GM19468 (cell line): ENCODE results near the gene PROSER3.
"Not testable (repeated sequence)": the region's sequence is repeated elsewhere in the genome, so short reads cannot be mapped to it uniquely, and the experiment has no call there.

Experiments used
- ATAC-seq: cut with Tn5 transposase; IDR thresholded peaks from one replicate; pipeline ENCODE4 v1.9.1; 2021; ENCODE audit warnings: mild to moderate bottlenecking, moderate library complexity, moderate number of reproducible peaks; ENCODE audit not compliant: unreplicated experiment; ENCODE audit errors: extremely low read depth

The PROSER3 gene

DNA sequence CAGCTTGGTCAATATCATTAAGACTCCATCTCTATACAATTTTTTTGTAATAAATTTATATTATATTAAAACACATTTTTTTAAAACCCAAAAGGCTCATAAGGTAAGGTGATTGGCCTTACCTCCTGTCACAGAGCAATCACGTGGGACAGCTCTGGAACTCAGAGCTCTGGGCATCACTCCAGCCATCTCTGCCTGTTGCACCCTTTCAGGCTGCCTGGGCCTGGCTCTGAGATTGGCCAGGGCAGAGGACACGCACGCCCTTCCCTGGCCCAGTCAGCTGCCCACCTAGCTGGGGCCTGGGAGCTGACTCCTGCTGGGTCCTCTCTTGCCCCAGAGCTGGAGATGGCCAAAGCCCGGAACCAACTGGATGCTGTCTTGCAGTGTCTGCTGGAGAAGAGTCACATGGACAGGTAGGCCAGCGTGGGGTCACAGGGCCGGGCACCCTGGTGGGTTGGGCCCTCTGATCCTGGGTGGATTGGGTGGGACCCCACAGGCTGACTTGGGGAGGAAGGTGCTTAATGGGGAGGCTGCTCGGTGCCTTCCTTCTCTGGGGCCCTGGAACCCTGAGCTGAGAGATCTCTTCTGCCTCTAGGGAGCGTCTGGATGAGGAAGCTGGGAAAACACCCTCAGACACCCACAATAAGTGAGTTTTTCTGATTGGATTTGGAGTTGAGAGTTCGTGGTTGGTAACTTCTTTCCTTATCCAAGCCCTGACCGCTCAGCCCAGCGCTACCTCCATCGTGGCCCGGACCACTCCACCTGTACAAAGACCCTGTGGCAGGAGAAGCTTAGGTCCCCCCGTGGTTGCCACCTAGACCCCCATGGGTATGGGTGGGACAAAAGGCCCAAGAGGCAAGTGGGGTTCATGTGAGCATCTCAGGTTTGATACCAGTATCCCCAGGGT is 5.9 kb upstream of the PROSER3 start:
- no peak for ATAC-seq

DNA sequence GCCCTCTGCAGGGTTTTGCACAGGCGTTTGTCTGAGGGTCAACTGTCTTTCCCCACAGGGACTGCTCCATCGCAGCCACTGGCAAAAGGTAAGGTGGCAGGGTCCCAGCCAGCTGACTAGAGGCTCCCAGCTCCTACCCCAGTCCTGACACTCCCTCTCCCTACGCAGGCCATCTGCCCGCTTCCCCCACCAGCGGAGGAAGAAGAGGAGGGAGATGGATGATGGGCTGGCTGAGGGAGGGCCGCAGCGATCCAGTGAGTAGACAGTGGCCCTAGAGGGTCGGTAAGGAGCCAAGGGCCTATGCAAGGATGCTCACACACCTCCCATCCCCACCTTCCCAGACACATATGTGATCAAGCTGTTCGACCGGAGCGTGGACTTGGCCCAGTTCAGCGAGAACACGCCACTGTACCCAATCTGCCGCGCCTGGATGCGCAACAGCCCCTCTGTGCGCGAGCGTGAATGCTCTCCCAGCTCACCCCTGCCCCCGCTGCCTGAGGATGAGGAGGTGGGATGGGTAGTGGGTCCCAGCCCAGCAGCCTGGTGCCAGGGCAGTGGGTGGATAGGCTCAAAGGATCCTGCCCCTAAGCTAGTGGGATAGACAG is 5.1 kb upstream of the PROSER3 start:
- ATAC-seq, result no peak

DNA sequence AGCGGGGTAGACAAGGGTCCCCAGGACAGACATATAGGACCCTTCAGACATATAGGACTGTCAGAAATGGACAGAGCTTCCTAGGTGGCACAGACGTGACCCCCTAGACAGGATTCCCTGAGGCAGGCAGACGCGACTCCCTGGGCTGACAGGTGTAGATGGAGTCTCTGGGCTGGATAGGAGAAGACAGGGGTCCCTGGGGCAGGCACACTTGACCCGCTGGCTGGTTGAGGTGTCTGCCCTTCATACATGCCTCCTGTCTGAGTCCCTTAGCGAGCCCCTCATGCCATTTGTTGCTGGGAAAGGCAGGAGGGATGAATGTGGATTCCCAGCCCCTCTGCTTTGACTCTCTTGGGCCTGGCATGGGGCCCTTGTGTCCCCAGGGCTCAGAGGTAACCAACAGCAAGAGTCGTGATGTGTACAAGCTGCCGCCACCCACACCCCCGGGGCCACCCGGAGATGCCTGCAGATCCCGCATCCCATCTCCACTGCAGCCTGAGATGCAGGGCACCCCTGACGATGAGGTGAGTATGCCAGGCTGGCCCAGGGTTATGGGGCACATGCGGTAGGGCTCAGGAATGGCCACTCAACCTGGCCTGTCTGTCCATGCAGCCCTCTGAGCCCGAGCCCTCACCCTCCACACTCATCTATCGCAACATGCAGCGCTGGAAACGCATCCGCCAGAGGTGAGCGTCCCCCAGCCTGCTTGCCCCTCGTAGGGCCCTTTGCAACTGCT is 4.2 kb upstream of the PROSER3 start:
- no peak for ATAC-seq

DNA sequence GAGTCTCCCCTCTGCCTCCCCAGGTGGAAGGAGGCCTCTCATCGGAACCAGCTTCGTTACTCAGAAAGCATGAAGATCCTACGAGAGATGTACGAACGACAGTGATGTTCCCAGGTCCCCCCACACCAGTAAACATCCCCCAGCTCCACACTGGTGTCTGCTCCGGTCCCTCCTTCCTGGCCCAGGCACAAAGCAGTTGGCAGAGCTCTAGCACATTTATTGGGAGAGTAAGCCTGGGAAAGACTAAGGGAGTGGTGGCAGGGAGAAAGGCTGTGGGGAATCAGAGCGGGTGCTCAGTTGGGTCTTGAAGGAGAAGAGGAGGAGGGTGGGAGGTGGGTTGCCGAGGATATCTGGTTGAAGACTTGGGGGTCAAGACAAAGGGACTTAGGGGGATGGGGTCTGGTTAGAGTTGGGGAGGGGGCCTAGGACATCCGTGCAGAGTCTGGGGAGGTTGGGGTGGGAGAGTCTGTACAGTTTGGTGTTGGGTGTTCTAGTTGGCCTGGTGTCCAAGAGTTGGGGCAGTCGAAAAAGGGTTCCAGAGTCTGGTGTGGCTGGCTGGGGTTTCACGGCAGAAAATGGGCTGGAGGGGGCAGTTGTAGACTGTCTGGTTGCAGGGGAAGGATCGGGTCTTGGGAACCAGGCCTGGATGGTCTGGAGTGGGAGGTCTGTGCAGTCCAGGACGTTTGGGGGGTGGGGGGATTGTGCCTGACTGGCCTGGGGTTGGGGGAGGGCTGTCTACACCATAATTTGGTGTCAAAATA is 3.4 kb upstream of the PROSER3 start:
- ATAC-seq, result no peak

DNA sequence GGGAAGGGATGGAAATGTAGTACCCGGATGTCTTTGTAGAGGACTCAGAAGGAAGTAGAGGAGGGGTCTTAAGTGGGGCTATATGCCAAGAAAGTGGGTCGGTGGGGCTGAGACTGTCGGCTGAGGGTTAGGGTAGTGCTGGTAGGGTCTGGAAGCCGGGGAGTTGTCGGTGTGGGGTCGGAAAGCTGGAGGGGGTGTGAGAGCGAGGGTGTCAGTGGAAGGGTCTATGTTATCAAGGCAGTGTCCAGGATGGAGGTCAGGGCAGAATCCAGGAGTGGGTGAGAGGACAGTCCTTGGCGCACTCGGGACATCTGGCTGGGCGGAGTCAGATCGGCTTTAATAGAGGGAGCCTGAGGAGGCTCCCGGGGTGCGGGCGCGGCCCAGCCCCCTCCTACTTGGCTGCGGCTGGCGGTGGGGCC is 2.8 kb upstream of the PROSER3 start:
- ATAC-seq, result no peak

DNA sequence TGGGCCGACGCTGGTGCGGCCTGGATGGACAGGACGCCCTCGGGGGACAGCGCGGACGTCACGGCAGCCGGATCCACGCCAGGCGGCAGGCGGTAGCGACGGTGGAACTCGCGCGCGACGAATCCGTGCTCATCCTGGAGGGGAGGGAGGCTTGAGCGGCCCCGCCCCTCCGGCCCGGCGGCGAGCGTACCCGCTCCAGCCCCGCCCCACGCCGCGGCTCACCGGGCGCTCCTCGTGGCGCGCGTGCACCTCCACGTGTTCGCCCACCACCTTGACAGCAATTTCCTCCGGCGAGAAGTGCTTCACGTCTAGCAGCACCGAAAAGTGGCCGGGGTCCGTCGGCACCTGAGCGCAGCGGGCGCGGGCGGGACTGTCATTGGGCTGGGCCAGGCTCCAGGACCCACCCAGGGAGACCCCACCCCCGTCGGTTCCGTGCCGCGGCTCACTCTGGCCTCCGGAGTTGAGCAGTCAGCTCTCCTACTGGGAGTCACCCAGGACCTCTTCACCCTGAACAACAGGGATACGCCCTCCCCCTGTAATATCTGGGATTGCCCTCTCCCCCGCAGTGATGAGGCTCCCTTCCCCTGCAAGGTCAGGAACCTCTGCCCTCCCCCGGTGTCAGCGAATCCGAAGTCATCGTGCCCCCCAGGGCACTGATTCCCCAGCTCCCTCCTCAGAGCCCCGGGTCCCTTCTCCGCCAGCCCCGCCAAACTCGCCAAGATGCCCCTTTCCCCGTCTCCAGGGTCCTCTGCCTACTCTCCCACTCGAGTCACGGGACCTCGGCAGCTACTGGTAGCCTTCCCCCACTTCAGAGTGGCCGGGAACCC is 2.2 kb upstream of the PROSER3 start:
- ATAC-seq, result no peak

DNA sequence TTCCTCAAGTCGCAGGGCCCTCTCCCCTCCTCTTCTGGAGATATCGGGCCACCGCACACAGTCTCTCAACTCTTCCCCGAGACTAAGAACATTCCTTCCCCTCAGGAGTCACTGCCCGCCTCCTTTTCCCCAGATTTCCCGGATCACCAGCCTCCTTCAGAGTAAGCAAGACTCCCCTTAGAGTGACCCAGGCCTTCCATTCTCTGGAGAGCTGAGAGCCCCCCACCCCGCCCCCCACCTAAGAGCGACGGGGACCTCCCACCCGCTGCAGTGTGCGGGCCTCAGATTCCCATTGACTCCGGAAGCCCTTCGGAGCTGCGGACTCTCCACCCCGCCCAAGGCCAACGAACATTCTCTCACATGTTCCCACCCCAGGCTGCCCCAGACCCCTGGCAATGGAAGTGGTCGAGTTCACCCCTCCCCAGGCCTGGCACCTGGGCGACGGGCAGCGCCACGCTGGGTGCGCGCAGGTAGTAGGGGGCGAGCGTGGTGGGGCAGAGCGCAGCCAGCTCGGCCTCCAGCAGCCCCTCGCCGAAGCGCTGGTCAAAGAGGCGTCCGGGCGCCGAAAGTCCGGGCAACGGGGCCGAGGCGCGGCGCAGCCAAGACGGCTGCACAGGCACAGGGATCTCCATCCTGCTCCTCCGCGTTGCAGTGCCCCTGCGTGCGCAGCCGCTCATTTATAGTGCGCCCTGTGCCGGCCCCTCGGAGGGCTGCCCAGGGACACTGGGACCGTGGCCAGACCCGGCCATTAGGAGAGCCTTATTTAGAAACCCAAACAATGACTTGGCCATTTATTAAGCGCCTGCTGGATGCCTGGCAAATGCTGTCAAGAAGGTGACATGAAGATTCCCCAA is 1.4 kb upstream of the PROSER3 start, which contains the start of gene HSPB6:
HSPB6 (minus strand) TSS at position 653 of the 854 bp plus-strand sequence; CDS start at position 632, 21 bp downstream.
- ATAC-seq, result no peak

DNA sequence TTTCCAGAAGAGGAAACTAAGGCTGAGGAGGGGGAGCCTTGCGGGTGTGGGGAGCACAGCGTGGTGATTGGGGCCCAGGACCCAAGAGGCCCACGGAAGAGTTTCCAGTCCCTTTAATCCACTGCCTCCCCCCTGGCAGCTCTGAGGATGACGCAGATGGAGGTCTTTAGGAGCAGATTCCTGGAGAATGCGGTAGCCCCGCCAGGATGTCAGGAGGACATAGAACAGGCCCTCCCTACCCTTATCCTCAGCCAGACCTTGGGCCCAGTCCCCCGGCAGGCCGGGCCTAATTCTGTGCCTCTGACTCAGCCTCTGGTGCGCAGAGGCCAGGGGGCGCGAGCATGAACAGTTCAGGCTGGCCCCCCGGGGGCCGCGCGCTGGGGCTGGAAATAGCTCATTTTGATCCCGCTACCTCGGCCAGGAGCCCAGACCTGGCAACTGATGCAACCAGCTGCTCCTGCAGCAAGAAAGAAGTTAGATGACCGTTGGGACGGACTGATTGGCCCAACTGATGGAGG is 686 bp upstream of the PROSER3 start:
- no peak for ATAC-seq

DNA sequence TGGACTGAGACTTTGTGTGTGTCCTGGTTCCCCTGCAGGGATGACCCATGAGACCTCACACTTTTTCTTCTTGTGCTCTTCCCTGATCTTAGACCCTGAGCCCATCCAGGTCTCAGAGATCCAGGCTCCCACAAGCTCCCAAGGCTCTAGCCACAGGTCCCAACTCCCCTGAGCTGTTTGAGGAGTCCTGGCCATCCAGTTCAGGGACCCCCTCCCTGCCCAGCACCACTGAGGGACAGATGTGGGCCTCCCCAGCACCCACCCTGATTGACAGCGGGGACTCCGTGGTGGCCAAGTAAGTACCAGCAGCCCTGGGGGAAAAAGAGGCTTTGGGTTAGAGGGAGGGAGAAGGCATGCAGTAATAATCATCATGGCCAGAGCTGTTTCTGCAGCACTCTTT is 1.7 kb downstream of the PROSER3 start:
- no peak for ATAC-seq

DNA sequence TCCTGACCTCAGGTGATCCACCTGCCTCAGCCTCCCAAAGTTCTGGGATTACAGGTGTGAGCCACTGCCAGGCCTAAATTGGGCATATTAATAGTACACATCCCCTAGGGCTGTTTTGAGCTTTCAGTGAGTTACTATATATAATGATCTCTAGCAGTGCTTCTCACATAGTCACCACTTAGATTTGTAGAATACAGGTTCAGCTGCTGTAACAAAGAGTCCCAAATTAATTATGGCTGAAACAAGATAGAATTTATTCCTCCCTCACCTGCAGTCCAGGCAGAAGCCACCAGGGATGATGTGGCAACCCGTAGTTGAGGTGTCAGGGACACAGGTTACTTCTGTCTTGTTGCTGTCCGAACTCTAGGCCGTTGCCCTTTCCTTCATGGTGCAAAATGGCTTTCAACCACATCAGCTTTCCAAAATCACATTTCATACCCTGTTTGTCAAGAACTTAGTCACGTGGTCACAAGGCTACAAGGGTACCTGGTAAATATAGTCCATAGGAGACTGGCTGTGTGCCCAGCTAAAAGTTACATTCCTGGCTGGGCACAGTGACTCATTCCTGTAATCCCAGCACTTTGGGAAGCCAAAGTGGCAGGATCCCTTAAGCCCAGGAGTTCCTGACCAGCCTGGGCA is 2.9 kb downstream of the PROSER3 start:
- no peak for ATAC-seq

DNA sequence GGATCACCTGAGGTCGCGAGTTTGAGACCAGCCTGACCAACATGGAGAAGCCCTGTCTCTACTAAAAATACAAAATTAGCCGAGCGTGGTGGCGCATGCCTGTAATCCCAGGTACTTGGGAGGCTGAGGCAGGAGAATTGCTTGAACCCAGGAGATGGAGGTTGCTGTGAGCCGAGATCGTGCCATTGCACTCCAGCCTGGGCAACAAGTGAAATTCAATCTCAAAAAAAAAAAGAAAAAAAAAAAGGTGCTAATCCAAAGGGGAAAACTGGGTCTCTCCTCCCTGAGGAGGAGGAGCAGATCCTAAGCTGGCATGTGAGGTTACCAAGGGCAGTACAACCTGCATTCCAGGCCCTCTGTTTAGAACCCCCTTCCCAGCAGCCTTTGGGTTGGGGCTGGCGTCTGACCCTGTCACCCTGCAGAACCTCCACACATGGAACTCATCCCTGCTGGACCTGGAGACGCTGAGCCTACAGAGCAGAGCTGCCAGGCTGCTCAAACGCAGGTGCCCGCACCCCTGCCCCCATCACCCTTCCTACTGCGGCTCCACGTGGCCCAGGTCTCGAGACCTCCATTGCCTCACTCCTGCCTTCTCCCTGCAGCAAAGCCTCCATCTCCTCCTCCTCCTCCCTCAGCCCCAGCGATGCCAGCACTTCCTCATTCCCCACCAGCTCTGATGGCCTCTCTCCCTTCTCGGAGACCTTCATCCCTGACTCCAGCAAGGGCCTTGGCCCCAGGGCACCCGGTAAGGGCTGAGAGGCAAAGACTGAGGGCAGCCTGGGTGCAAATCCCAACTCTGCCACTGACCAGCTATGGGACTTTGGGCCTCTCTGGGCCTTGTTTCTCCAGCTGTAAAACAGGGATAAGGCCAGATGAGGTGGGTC is 6.7 kb downstream of the PROSER3 start:
- no peak for ATAC-seq

DNA sequence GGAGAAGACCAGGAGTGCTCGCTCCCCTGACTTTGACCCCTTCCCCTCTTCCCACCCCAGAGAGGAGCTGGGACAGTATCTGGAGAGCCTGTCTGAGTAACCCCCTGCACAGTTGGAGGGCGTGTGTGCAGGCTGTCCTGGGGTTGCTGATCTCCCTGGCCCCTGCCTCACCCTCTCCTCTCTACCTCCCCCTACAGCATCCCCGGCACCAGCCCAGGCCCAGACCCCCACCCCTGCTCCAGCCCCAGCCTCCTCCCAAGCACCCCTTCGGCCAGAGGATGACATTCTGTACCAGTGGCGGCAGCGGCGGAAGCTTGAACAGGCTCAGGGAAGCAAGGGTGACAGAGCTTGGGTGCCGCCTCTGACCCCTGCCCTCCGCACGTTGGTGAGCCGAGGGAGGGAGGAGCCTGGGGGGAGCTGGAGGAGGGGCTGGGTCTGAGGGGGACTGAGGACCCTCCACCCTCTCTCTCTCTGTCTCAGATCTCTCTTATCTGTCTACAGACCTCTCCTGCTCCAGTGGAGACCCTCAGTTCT is 8.7 kb downstream of the PROSER3 start:
- ATAC-seq, result no peak

DNA sequence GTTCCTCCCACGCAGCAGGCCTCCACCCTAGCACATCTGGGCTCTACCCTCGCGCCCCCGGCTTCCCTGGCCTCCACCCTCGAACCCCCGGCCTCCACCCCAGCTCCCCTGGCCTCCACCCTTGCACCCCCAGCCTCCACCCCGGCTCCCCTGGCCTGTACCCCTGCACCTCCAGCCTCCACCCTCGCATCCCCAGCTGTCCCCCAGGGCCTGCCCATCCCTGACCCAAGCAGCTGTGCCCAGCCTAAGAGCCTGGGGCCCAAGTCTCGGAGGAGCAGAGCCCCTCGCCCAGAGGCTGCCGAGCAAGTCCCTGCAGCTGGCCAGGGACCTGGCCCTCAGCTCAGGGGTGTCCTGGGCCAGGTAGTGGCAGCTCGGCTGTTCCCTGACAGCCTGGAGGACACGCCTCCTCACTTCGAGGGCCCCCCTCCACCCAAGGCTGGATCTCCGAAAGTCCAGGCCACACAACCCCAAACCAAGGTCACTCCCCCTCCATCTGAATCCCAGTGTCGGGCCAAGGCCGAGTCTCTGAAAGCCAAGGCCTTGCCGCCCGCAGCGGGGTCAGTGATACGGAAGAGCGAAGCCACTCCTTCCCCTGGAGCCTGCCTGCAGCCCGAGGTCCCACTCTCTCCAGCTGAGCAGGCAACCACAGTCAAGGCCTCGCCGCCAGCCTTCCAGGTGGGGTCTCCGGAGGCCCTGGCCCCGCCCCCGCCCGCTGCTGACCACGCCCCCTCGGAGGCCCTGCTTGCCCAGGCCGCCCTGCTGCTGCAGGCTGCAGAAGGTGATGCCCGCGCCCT is 9.5 kb downstream of the PROSER3 start:
- no peak for ATAC-seq

DNA sequence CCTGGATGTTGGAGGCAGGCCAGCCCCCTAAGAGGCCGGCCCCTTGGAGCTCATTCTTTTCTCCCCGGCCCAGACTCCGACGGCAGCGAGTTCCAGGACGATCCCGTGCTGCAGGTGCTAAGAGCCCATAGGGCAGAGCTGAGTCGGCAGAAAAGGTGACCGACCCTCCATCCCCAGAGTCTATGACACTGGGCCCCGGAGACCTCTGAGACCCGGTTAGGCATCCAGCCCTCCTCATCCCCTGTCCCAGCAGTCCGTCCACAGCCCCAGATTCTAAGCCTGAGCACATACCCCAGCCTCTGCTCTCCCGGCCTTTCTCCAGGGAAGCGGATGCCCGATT is 10.1 kb downstream of the PROSER3 start:
- no peak for ATAC-seq

DNA sequence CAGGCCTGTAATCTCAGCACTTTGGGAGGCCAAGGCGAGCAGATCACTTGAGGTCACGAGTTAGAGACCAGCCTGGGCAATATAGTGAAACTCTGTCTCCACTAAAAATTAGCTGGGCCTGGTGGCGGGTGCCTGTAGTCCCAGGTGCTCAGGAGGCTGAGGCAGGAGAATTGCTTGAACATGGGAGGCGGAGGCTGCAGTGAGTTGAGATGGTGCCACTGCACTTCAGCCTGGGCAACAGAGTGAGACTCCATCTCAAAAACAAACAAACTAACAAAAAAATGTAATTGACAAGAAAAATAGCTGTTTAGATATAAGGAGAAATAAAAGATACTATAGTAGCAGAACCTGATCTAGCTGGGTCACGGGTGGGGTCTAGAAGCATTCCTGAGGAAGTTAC is 14.4 kb downstream of the PROSER3 start:
- ATAC-seq, result not testable (repeated sequence)
